Nucleus accumbens (tissue), 56 donors: Measurements from ENCODE around the gene MTARC1.

ENCODE experiments used
- DNase-seq, 56 donors: peaks; one replicate each; lab custom pipeline; 2025; lab: John Stamatoyannopoulos, UW

MTARC1 gene

DNA sequence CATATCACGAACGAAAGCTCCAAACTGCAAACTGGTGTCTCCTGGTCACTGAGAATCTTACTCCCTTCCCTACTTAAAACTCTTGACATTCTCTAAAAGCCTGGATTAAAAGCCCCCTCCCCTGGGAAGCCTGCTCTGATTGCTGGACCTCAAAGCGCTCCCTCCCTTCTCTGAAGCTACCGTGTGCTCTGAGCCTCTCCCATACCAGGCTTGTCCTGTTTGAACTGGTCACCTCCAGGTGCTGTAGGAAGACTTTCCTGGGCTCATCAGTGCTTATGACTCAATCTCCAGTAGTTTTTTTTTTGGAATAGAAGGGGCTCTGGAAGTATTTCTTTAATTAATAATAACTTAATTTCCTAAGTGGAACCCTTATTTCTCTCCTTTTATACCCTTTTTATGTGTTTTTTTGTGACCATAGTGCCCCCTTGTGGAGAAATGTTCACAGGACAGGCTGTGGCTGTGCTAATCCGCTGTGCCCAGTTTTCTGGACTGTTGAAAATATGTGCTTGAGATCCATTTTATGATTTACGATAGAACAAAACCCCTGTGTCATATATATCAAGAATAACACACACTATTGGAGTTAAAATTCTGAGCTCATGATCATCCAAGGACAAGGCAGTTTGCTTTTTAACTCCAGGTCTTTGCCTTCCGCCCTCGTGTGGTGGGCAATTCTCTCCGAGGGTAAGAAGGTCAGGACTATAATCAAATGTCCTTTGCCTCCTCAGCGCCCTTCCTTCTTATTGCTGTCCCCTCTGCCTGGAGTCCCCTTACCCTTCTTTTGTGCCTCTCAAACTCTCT is 16.9 kb downstream of the MTARC1 start:
- peak in 8 of 56 donors; percentile 2 to 51 (median 8) for DNase-seq

DNA sequence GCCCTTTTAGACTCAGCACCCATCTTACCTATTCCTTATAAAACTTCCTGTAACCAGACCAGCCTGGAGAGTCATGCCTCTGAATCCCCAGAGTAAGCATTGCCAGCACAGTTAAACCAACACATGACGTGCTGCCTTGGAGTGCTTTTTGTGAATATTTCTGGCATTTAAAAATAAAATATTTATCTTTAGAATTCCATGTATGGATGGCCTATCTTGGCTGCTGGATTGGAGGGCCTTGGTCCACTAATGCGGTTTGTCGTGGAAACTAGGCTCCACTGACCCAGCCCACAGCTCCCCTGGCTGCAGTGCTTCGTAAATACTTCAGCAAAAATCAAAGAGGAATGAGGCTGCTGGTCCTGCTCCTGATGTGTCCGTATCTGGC is 17.5 kb downstream of the MTARC1 start:
- no peak for DNase-seq

DNA sequence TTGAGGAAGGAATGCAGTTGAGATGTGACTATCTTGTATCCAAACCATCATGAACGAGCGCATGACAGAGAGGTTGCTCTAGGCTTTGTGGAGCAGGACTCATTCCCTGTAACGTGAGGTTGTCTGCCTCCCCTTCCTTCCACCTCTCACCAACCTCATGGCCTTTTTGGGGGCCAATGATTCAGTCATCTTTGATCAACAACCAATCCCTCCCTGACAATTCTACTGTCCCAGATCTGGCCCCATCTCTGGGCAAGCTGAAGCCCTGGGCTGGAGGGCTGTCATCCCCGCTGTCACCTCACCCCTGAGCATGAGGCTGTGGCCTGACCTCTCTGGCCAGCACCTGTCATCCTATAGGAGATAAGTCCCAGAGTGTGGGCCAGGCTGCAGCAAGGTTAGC is 19.7 kb downstream of the MTARC1 start:
- no peak for DNase-seq

DNA sequence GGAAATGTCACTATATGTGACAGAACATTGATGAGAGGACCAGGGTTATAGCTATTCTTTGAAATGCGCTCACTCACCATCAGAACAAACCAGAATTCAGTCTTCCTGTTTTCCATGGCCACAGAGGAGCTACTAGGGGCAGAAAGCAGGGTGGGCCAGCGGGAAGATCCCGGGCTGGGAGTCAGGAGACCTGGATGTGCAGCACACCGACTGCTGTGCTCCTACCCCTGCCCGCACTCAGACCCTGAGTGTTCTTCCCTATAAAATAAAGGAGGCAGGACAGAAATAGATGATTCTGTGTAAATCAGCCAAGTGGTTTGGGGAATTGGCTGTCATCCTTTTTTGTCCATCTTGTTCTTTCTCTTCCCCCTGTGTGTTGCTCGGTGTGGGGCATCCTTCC is 21.0 kb downstream of the MTARC1 start:
- DNase-seq = no peak

DNA sequence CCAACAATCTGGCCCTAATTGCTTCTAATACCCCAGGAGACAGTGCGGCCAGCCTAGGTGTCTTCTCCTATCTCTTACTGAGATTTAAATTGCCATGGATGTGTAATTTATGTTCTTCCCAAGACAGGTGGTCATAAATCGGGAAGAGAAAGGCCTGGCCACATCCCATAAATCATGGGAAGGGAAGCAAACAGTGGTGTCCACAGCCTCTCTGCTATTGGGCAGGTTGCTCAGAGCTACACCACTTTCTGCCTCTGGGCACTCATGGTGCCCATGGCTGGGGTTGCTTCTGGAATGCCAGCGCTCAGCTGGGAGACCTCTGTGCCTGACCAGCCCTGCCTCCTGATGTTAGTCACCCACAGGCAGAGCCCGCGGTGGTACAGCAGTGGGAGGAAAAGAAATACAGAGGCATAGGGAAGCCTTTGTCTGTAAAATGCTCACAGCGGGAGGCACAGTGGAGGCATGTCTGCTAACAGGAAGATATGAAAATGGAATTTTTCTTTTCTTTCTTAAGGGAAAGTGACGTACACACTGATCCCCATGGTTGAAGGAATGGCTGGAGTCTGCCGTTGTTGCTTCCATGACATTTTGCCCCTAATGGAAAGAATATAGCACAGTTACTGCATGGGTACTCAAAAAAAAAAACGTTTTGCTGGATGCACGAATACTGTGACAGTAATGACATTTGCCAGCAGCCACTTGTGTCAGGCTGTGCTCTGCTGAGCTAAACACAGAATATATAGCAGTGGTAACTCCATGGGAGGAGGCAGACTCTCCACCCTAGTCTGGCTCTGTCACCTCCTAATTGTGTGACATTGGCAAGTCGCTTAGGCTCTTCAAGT is 21.9 kb downstream of the MTARC1 start:
- peak in 1 of 56 donors; percentile 15 for DNase-seq

DNA sequence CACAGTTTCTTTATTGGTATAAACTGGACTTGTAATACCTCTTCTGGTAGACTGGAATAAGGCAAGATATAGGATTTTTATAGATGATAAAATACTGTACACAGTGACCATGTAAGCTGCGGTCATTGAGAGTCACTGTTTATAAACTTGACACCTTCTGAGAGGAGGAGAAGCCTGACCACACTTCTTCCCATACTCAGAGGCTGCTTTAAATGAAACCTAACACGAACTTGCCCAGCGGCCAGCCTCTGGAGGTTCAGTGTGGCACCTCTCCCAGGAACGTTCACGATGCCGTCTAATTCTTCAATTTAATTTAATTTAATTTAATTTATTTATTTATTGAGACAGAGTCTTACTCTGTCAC is 22.5 kb downstream of the MTARC1 start:
- DNase-seq = no peak

DNA sequence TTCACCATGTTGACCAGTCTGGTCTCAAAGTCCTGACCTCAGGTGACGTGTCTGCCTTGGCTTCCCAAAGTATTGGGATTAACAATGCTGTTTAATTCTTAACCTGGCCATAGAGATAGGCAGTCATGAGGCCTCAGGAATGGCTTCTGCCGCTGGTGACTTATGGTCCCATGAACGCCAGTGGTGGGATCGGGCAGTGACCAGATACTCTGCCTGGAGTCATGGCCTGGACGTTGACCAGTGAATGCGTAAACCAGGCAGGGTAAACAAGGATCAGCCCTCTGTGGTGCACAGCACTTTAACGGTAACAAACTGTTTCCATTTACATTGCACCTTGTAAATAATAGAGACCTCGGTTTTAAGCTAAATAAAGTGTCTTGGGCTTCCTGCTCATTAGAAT is 23.0 kb downstream of the MTARC1 start:
- DNase-seq = no peak

DNA sequence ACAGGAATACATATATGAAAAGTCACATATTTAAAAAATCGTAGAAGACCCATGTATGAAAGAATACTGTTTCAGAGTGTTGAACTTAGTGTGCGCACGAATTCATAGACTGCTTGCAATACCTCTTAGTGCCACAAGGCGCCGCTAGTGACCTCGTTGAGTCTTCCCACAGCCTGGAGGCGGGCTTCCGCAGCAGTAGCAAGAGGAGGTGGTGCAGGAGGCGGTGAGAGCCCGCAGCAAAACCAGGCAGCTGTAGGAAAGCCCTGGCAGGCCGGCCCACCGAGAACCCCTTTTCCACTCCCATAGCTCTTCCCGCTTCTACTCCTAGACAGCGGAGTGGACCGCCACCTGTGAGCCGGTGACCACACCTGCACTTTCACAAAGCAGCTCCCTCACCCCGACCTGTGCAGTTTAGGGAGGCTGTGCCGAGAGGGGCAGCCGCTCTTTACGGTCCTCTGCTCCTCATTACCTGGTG is 23.5 kb downstream of the MTARC1 start:
- DNase-seq = peak in 14 of 56 donors; percentile 8 to 52 (median 18)

DNA sequence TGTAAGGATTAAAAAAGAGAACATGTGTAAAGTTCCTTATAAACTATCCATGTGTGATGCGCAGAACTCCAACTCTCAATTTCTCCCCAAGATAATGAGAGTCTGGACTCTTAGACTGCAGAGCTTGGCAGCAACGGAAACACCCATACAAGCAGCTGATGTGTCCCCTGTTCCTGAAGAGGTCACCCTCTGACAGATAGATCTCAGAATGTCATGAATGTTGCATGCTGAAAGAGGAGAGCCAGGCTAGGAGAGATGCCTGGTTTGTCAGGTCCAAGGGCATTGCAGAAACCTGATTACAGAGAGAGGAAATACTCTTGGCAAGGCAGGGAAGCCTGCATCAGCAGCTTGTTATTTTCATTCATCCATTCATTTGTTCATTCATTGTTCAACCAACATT is 24.2 kb downstream of the MTARC1 start:
- no peak for DNase-seq

DNA sequence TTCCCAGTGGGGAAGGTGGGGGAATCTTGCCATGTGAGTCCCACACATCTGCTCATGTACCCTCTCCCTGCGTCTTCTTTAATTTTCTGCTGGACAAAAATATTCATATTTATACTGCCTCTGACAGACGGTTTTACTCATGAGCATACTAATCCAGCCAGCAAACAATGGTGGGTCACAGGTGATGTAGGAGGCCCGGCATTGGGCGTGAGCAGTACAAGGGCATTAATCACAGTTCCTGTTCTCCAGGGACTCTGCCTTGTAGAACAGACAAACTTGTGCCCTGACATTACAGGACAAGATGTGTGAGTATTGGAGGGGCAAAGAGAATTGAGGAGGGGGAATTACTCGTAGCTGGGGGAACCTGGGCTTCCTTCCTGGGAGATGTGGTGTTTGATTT is 25.0 kb downstream of the MTARC1 start:
- no peak for DNase-seq

DNA sequence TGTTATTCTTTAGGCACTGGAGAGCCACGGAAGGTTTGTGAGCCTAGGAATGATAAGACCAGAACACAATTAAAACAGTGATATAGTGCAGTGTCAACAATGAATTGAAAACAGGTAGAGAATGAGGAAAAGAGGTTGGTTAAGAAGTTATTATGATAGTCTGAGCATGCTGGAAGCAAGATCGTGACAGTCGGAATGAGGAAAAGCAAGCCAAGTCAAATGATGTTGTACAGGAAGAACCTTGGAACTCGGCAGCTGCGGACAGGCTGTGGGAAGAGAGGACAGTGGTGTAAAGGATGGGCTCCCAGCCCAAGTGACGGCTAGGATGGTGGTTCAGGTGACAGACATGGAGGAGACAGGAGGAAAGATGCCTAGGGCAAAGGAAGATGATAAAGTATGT is 25.6 kb downstream of the MTARC1 start:
- DNase-seq = no peak

DNA sequence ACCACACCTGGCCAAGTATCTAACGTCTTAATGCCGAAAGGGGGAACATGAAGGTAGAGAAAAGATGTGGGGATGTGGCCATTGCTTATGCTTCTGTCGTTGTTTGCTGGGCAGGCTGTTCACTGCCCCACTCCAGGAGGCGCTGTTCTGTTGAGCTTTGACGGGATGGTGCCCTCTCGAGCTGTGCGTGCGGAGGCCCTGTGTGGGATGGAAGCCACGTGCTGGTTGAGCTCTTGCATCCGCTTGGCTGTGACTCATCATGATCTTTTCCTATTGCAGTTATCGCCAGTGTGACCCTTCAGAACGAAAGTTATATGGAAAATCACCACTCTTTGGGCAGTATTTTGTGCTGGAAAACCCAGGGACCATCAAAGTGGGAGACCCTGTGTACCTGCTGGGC is 26.3 kb downstream of the MTARC1 start:
- no peak for DNase-seq

DNA sequence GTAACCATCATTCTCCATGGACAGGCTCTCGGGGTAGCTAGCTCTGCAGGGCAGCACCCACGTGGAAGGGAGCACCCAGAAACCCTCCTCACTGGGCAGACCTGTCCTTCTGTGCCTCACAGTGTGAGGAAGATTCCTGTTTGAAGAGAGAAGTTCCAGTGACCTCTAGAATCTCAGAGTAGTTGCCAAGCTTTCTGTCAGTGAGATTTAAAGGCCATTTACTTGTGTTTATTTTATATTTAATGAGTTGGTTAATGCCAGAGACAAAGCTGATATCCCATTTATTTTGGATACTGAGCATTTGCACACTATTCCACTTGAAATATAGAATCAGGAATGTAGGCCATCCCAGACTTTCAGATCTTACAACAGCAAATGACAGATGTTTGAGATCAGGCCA is 28.7 kb downstream of the MTARC1 start:
- DNase-seq = no peak

DNA sequence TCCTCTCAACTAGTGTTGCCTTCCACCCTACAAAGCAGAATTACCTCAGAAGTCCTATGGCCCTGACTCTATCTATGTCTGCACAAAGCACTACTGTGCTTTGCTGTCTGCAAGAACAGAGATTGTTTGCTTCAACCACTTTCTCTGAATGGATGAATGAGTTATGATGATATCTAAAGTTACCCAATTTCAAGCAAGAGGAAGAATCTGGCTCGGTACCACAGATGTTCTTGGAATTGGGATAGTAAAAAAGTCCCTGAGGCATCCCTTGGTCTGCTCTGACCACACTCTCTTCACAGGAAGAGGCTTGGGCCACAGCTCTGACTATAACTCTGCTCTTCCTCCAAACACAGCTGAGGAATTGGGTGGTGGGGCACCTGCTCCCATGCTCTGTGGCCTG is 31.2 kb downstream of the MTARC1 start:
- DNase-seq = no peak

DNA sequence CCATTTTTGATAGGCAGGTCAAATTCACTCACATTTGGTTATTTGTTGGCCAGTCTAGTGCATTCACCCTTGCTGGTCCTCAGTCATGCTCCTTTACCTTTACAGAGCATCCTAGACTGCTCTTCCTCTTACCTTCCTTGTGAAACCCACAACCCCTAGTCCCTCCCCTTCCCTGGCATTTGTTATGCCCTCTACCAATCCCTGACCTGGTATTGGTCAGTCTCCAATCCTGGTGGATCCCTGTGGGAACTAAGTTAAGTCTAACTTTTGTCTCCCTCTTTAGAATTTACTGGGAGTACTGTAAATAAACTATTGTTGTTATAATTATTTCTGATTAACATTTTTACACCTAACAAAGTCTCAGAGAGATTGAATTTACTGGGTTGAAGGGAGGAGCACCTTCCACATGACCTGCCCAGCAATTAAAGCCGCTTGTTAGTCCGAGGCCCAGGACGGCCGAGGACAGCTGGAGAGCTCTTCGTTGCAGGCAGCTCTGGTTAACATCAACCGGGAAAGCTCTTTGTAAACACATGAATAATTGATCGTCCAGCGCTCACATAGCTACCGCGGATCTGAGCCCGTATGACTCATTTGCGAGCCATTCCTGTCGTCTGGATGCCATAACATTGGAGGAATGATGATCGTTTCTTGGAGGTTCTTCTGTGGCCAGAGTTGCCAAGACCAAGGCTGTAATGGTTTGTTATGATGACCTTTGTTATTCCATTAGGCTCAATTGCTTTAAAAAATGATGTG is 31.9 kb downstream of the MTARC1 start:
- no peak for DNase-seq

DNA sequence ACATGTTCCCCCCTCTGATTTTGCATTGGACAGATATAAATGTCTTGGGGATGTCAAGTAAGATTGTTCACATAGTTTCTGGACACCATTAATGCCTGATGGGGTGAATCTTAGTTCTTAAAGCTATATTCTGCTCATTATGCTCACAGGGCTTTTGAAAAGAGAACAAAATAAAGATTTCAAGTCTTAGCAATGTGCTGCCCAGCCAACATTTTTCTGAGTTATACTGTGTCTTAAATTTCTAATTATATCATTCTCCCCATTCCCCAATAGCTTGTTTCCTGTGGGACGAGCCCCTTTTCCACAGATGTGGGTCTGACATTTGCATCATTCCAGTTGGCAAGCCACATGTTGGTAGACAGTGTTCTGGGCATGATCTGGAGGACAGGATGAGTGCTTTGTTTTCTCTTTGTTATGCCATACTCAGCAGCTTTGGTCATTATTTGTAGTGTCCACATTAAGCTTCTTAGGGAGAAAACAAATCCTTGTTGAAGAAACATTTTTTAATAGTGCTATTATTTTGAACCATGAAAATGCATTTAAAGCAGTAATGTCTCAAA is 32.8 kb downstream of the MTARC1 start:
- no peak for DNase-seq

DNA sequence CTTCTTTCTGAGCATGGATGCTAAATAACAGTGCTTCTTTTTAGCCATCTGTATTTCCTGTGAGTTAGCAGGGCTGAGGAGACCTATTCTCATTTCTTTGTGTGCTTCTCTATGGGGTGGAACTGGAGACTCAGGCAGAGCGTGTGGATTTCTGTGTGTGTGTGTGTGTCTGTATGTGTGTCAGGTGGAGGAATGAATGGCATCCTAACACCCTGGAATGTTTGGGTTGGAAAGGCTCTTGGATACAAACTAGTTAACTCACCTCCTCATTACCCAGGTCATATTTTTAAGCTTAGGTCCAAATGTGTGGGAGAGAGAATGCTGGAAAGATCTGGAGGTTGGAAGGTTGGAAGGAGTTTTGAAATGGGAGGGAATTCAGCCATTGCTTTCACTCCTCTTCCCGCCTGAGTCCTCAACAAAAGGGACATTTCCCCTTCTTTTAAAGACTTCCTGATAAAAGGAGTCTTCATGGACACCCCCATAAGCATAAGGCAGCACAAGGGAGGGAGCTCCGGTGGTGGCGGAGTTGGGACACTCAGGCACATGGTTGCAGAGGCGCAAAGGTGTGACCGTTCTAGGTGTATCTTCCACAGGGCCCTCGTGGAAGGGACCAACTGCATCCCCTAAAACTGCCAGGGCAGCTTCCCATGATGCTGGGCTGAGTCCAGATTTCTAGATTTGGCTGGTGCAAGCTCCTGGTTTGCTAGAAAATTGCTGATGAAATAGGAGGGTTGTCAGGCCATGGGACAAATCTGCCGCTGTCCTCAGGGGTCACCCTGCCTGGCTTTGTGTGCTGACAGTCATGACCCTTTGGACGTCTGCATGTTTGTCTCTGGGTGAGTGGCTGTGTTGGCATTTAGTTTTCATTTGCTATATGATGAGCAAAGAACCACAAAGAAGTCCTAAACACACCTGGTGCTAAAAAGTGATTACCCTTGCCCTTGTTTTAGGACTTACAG is 37.6 kb downstream of the MTARC1 start:
- DNase-seq = no peak

DNA sequence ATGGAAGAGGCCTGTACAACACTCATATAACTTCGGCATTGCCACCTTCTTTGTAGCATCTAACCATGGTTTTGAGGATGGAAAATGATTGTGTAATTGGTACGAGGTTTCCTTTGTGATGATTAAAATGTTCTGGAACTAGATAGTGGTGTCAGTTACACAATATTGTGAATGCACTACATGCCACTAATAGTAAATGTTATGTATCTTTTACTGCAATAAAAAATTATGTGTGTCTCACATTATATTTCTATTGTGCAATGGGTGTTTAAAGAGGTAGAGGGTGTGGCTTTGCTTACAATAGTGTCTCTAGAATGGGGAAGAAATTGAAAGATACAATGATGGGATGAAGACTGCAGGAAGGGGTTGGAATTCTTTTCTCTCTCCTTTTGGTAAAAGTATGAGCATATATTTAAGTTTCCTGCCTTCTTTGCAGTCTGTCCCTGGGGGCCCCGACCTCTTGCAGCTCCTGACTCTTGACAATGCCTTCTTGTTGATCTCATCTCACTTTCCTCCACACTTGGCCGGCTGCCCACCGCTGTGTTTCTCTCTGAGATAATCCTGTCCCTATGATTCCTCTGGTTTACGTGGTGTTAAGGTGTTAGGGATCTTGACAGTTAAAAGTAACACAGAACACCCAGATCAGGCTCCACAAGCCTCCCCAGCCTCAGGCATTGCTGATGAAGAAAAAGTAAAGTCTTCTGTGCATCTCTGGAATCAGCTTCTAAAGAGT is 39.3 kb downstream of the MTARC1 start:
- DNase-seq = no peak

DNA sequence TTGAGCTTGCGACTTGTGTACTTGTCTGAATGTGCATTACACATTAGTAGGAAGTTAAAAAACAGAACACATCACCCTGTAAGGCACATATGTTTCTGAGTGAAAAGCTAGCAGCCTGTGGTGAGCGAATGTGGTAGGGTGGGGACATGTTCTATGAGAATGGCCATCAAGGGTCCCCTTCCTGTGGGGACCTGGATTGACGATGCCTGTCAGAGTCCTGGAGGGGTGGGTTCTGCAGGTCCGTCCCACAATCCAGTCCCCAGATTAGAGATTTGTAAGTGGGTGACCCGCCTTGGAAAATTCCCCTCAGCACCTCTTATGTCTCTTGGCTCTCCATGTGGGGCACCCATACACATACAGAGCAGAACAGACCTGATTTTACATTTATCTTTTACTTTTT is 40.0 kb downstream of the MTARC1 start:
- no peak for DNase-seq
